NCI-H2171 treated with DMSO at 0.1 percent for 48 hours (cell line): Measurements from ENCODE around the gene OPRM1.

Experiments used
- DNase-seq: peaks from one replicate; lab custom pipeline; 2025; lab: John Stamatoyannopoulos, UW

The OPRM1 gene

GRCh38 chr6:154241581-154241980 lies 202.5 kb downstream of the OPRM1 start:
- DNase-seq, result no peak

- no peak for DNase-seq
Observed at GRCh38 chr6:154242617-154243357, 203.7 kb downstream of the OPRM1 start.

- no peak for DNase-seq
Observed at GRCh38 chr6:154243793-154244750, 205.0 kb downstream of the OPRM1 start.

- DNase-seq, result no peak
Observed at GRCh38 chr6:154245506-154245905, 206.5 kb downstream of the OPRM1 start.

GRCh38 chr6:154246723-154247118 lies 207.7 kb downstream of the OPRM1 start:
- no peak for DNase-seq

- no peak for DNase-seq
Observed at GRCh38 chr6:154247119-154247861, 208.2 kb downstream of the OPRM1 start.

GRCh38 chr6:154249499-154250298 lies 210.7 kb downstream of the OPRM1 start:
- no peak for DNase-seq

- DNase-seq, result no peak
Observed at GRCh38 chr6:154251116-154251515, 212.1 kb downstream of the OPRM1 start.

GRCh38 chr6:154252678-154253077 lies 213.6 kb downstream of the OPRM1 start:
- DNase-seq, result no peak

- DNase-seq, result no peak
Observed at GRCh38 chr6:154257067-154257466, 218.0 kb downstream of the OPRM1 start.

- DNase-seq, result no peak
Observed at GRCh38 chr6:154258064-154258757, 219.2 kb downstream of the OPRM1 start.

- no peak for DNase-seq
Observed at GRCh38 chr6:154261688-154262397, 222.8 kb downstream of the OPRM1 start.

- DNase-seq, result no peak
Observed at GRCh38 chr6:154266560-154267099, 227.6 kb downstream of the OPRM1 start.

- no peak for DNase-seq
Observed at GRCh38 chr6:154267508-154268106, 228.6 kb downstream of the OPRM1 start.

GRCh38 chr6:154268486-154268885 lies 229.4 kb downstream of the OPRM1 start:
- no peak for DNase-seq

GRCh38 chr6:154274168-154274567 lies 235.1 kb downstream of the OPRM1 start:
- no peak for DNase-seq

GRCh38 chr6:154276810-154277628 lies 238.0 kb downstream of the OPRM1 start:
- DNase-seq, result peak; percentile 42

GRCh38 chr6:154277629-154278017 lies 238.6 kb downstream of the OPRM1 start:
- no peak for DNase-seq

GRCh38 chr6:154280521-154280920 lies 241.5 kb downstream of the OPRM1 start:
- DNase-seq, result no peak
